ENCODE data around the gene IL7R.
A peak's percentile ranks its signal among the peaks of the same experiment; 100 is the strongest.
"Not testable (repeated sequence)": the region's sequence is repeated elsewhere in the genome, so short reads cannot be mapped to it uniquely, and the experiment has no call there.

Gene IL7R

GRCh38 chr5:35876454-35876853, 19.8 kb downstream of the IL7R start:
- DNase-seq (ENCODE audit: low spot score) = peak; percentile 68

GRCh38 chr5:35876922-35877321, 20.2 kb downstream of the IL7R start:
- DNase-seq (ENCODE audit: low spot score) = peak; percentile 80

GRCh38 chr5:35877655-35878054, 21.0 kb downstream of the IL7R start:
- DNase-seq (ENCODE audit: low spot score) = peak; percentile 22

- no peak for DNase-seq (ENCODE audit: low spot score)
Observed at GRCh38 chr5:35878079-35878478, 21.4 kb downstream of the IL7R start.

GRCh38 chr5:35879096-35879495, 22.4 kb downstream of the IL7R start:
- no peak for DNase-seq (ENCODE audit: low spot score)

GRCh38 chr5:35879649-35880048, 23.0 kb downstream of the IL7R start:
- no peak for DNase-seq (ENCODE audit: low spot score)

- DNase-seq (ENCODE audit: low spot score) = no peak
Observed at GRCh38 chr5:35880156-35880555, 23.5 kb downstream of the IL7R start.

GRCh38 chr5:35881758-35882157, 25.1 kb downstream of the IL7R start:
- DNase-seq (ENCODE audit: low spot score) = peak; percentile 44

GRCh38 chr5:35884191-35884769, 27.6 kb downstream of the IL7R start:
- DNase-seq (ENCODE audit: low spot score) = peak; percentile 93

GRCh38 chr5:35884773-35885172, 28.1 kb downstream of the IL7R start:
- no peak for DNase-seq (ENCODE audit: low spot score)

GRCh38 chr5:35886381-35886780, 29.7 kb downstream of the IL7R start:
- no peak for DNase-seq (ENCODE audit: low spot score)

- DNase-seq (ENCODE audit: low spot score) = no peak
Observed at GRCh38 chr5:35887321-35888100, 30.8 kb downstream of the IL7R start.

- DNase-seq (ENCODE audit: low spot score) = no peak
Observed at GRCh38 chr5:35890021-35891020, 33.6 kb downstream of the IL7R start.

- not testable (repeated sequence) for DNase-seq (ENCODE audit: low spot score)
Observed at GRCh38 chr5:35892799-35893198, 36.1 kb downstream of the IL7R start.

GRCh38 chr5:35894131-35894530, 37.4 kb downstream of the IL7R start:
- DNase-seq (ENCODE audit: low spot score) = no peak

GRCh38 chr5:35898952-35899660, 42.4 kb downstream of the IL7R start:
- DNase-seq (ENCODE audit: low spot score) = no peak

- DNase-seq (ENCODE audit: low spot score) = no peak
Observed at GRCh38 chr5:35899800-35900199, 43.1 kb downstream of the IL7R start.

GRCh38 chr5:35900972-35901695, 44.4 kb downstream of the IL7R start:
- DNase-seq (ENCODE audit: low spot score) = no peak

GRCh38 chr5:35902046-35902672, 45.5 kb downstream of the IL7R start:
- DNase-seq (ENCODE audit: low spot score) = peak; percentile 51

- DNase-seq (ENCODE audit: low spot score) = no peak
Observed at GRCh38 chr5:35903631-35904203, 47.0 kb downstream of the IL7R start.

Measured in kidney tubule cell (primary cell).